ENCODE results near the gene P4HA1.
"Not testable (repeated sequence)": the region's sequence is repeated elsewhere in the genome, so short reads cannot be mapped to it uniquely, and the experiment has no call there.

P4HA1 gene

DNA sequence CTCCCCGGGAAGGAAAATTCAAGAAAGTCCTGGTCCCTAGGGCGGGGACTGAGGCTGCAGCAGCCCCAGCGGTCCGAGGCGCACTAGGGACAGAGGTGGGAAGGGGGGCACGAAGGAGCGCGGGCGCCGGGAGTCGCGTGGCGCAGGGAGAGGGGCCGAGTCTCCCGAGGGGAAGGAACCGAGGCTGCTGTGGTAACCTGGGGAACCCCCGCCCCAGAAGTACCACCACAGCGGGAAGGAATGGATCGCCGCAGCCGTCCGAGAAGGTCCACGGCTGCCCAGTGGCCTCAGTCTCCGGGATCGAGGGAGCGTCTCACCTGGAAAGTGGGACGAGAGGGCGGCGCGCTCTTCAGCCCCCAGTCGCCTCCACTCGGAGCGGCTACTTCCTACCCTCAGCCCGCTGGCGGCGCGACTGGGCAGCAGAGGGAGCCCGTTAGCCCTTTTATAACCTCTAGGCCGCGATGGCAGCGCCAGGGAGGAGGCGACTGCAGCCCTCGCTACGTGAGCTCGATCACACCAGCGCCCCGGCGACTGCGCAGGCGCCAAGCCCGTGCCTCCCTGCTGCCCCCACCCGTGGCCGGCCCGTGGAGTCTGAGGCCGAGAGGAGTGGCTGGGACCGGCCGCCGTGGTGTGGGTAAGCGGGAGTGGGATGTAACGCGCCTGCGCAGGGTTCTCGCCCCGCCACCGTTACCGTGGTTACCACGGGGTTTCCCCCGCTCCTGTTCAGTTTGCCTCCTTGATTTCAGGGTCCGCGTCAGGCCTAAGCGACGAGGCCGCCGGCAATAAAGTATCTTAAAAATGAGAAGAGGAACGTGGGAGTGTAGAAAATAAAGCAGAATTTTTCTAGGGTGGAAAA lies at the start of gene P4HA1:
Gene P4HA1, minus strand, starts transcription at position 418 of the 856 bp plus-strand sequence. CDS start 21,983 bp downstream, outside the sequence.
- DNase-seq (ENCODE audit: low spot score): peak; percentile 89

DNA sequence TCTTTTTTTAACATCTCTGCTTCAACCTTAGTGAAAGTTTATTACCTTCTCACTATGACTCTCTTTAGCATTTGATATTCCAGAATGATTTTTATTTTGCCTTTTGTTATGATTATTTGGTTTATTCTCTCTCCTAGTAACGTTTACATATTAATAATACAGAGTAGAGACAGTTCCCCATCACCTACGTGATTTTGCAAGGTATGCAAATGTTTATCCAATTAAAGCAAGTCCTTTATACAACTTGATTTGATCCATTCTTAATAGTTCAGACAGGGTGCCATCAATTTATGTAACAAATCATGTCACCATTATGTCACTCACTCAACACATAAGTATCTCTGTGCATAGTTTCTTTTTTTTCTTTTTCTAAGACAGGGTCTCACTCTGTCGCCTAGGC lies 44.9 kb upstream of the P4HA1 start:
- no peak for DNase-seq (ENCODE audit: low spot score)

DNA sequence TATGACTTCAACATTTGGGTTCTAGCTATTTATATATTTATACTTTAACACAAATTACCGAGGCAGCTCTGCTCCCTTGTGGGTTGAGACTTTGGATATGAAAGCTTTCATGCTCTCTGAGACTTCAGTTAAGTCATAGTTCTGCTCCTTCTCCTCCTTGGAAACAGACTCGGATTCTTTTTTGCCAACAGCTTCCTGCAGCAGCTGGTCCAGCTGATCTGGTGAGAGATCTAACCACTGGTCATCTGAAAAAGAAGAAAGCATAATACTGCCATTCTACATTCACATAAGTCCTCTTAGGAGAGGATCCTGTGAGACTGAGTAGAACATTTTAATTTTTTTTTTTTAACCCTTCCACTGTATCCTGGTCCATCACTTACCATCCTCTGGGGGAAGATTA lies 42.6 kb upstream of the P4HA1 start:
- DNase-seq (ENCODE audit: low spot score): no peak

DNA sequence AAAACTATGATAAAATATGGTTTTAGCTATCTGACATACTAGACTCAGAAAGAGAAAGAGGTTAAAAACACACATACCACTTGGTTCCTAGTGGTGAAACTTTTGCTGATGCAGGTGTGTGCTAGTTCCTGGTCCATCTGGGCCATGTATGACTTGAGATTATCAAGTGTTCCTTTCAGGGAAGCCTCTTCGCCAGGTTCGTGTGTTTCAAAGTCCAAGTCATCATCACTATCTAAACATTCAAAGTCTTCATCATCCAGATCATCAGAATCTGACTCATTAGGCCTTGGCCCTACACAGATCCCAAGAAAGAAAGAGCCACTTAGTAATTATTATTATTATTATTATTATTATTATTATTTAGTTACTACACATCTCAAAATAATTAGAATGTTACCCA lies 40.0 kb upstream of the P4HA1 start:
- no peak for DNase-seq (ENCODE audit: low spot score)

DNA sequence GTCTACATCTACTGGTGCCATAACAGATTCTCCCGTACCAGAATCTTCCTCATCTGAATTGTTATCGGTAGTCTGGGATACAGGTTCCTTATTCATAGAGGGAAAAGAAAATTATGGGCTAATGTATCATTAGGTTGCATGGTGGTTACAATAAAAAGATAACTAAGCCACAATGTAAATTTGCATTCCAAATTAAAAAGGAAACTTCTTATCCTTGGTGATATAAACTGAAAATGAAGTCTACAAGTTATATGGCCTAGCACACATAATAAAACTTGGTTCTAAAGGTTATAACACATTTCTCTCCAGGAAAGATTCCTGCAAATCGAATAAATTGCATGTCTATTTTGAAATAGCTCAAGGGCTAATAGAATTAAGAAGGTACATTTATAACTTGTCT lies 38.1 kb upstream of the P4HA1 start:
- no peak for DNase-seq (ENCODE audit: low spot score)

DNA sequence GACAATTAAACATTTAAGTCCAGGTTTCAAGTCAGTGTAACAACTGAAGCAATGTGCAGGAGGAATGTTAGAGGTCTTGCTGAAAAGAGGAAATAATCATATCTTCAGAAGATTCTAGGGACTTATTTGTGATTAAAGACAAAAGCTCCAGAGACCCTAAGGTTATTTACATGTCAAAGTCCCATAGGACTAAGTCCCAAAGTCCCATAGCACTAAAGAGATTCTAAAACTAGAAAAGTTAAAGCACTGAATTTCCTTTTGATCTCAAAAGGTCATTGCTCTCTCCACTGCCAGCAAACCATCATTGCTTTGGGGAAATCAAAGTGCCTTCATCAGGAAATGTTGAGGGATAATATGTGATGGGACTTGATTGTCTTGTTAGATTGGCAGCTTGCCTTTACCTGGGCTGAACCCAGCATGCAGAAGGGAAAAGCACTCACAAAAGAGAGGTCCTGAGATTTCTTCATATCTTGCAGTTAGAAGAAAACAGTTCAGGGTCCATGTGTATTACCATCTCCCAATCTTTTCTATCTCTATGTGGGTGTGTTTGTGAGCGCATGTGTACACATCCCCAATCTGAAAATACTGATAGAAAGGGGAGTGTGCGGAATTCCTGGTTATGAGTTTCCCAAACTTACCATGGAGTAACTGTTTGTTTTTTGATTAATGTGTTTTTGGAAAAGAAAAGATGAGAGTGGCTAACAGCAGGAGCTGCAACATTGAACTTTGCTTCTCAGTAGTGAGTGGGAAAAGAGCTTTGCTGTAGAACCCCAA lies 35.4 kb upstream of the P4HA1 start:
- peak; percentile 38 for DNase-seq (ENCODE audit: low spot score)

DNA sequence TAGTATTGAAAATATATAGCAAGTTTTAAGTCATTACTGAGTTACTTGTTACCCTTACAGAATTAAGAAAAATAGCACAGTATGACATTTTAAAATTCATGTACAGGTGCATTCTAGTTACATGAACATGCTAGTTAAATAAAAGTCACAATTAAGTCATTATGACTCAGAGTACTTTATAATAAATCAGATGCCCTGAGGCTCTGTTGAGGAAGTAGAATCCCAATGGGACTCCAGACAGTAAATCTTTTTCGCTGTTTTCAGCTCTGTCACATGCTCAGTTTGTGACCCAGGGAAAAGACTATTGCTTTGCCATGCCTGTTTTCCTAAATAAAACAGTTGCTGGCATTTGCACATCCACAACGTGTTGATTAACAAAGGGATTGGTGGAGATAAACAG lies 34.6 kb upstream of the P4HA1 start:
- DNase-seq (ENCODE audit: low spot score): no peak

DNA sequence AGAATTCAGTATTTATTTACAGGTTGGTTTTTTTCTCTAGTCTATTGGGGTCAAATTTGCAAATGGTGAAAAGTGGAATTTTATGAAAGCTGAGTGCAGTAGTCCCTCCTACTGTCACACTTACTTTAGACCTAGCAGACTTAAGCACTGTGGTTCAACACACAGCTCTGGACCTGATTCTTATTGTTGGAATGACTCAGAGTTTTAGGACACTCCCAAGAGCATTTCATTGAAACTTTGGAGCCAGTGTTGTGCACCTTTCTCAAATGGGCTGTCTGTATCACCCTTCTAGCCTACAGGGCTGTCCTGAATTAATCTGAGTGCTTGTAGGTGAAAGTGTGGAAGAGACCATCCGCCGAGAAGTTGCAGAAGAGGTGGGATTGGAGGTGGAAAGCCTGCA lies 29.7 kb upstream of the P4HA1 start:
- DNase-seq (ENCODE audit: low spot score): no peak

DNA sequence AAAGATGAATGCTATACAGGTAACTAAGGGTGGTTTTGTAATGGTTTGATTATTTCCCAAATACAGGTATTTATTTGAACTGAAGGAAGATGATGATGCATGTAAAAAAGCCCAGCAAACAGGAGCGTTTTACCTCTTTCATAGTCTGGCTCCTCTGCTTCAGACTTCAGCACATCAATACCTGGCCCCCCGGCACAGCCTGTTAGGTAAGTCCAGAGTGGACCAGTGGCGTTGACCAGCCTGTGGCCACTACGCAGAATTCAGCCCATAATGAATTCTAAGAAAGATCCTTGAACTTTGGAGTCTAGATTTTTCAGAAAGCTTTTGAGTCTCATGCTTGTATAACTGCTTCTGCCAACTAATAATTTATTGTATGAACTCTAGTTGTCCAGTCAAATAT lies 23.3 kb upstream of the P4HA1 start:
- DNase-seq (ENCODE audit: low spot score): no peak

DNA sequence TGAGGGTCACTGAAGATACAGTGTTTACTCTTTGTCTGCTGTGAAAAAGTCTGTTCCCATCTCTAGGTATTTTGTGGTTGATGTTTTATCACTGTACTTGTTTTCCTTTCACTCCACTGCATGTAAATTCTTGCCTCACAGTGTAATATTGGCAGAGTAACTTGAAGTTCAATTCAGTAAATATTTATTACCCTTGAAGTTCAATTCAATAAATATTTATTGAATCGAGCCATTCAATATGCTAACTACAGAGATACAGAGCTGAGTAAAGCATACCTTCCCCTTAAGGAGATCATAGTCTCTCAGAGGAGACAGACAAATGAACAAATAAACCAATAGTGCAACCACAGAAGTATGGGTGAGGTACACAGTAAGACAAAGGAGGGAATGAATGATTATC lies 22.8 kb upstream of the P4HA1 start:
- DNase-seq (ENCODE audit: low spot score): no peak

DNA sequence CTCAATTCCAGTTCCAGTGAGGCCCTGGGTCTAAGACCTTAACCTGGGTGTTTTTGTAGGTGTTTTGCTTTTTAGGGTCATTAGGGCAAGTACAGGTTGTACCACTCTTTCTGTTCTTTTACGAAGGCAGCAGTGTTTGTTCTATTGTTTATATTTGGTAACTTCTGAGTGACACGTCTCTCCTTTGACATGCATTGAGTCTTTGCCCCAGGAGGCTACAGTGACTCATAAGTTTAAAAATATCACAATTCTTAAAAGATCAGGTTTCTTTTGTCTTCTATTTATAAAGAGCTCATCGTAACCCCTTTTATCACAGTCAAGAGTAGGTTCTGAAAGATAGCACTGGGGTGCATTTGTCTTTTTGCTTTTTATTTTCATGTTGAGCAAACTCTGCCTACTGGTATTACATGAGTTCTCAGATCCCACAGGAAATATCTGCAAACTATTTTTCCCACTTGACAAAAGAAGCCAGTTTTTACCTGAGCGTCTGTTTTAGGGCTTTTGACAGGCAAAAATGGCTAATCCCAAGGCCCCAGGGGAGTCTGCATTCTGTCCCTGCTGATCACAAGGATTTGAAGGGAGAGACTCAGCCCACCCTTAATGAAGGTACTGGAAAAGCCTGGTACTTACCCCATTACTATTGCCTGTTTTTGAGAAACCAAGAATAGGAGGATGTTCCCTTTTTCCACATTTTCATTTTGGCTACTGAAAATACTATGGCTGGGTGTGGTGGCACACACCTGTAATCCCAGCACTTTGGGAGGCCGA lies 21.5 kb upstream of the P4HA1 start:
- DNase-seq (ENCODE audit: low spot score): no peak

DNA sequence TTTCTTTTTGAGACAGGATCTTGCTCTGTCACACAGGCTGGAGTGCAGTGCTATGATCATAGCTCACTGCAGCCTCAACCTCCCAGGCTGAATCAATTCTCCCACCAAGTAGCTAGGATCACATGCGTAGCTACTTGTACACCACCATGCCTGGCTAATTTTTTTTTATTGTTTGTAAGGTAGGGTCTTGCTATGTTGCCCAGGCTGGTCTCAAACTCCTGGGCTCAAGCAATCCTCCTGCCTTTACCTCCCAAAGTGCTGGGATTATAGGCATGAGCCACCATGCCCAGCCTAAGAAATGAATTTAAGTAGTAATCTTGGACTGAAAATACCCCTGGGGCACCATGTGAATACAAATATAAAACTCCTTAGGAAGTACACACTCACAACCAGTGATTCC lies 19.4 kb upstream of the P4HA1 start:
- DNase-seq (ENCODE audit: low spot score): no peak

DNA sequence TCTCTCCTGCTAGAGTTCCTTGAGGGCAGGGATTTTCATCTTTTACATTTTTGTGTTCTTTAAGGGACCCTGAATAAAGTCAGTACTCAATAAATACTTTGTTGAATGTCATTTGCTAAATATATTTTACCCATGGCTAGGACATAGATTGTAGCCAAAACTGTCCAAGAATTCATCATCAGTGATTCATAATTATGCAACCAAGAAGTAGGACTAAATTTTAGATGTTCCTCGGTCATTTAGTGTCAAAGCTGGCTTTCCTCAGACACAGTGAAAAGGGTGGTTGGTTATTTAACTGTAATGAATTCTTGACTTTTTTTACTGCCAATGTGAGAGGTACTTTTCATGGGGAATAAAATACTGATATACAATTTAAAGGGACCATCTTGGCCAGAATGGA lies 16.9 kb upstream of the P4HA1 start:
- DNase-seq (ENCODE audit: low spot score): no peak

DNA sequence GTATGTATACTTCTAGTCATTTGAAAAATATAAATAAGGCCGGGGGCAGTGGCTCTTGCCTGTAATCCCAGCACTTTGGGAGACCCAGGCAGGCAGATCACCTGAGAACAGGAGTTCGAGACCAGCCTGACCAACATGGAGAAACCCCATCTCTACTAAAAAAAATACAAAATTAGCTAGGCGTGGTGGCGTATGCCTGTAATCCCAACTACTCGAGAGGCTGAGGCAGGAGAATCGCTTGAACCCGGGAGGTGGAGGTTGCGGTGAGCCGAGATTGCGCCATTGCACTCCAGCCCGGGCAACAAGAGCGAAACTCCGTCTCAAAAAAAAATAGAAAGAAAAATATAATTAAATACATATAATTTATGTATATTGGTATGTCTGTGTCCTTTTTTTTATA lies 15.4 kb upstream of the P4HA1 start:
- DNase-seq (ENCODE audit: low spot score): not testable (repeated sequence)

DNA sequence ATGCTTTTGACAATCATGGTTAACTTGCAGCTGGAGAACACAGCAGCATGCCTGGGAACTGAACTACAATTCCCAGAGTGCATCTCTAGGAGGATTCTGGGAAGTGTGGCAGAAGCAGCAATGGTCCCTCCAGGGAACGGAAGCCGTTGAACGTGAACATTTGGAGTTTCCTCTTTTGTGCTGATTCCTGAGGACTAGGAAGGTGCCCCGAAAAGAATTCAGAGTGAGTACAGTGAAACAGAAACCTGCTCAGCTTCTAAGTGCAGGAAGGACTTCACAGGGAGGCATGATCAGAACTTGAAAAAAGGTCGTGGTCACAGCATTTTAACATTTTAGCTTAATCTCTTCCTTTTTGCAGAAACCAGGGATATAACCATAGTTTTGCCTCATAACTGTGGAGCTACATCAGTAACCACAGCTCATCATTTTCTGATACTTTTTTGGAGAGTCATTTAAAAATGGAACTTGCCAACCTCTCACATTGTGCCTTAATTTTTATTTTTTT lies 13.7 kb upstream of the P4HA1 start, which contains the start of gene NUDT13:
Gene NUDT13, plus strand, starts transcription at position 111 of the 505 bp plus-strand sequence. CDS start 3,911 bp downstream, outside the sequence.
- DNase-seq (ENCODE audit: low spot score): peak; percentile 52

DNA sequence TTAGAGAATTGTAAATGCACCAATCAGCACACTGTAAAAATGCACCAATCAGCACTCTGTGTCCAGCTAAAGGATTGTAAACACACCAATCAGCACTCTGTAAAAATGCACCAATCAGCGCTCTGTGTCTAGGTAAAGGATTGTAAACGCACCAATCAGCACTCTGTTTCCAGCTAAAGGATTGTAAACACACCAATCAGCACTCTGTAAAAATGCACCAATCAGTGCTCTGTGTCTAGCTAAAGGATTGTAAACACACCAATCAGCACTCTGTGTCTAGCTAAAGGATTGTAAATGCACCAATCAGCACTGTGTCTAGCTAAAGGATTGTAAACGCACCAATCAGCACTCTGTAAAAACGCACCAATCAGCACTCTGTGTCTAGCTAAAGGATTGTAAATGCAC lies 12.6 kb upstream of the P4HA1 start:
- DNase-seq (ENCODE audit: low spot score): not testable (repeated sequence)

DNA sequence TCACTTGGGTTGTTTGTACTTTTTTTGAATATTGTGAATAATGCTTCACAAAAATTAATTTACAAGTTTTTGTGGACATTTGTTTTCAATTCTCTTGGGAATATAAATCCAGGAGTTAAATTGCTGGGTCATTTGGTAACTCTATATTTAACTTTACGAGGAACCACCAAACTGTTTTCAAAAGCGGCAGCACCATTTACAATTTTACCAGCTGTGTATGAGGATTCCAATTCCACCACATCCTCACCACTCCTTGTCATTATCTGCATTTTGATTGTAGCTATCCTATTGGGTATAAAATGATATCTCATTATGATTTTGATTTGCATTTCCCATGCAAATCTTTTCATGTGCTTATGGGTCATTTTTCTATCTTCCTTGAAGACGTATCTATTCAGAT lies 9.6 kb upstream of the P4HA1 start:
- DNase-seq (ENCODE audit: low spot score): no peak

DNA sequence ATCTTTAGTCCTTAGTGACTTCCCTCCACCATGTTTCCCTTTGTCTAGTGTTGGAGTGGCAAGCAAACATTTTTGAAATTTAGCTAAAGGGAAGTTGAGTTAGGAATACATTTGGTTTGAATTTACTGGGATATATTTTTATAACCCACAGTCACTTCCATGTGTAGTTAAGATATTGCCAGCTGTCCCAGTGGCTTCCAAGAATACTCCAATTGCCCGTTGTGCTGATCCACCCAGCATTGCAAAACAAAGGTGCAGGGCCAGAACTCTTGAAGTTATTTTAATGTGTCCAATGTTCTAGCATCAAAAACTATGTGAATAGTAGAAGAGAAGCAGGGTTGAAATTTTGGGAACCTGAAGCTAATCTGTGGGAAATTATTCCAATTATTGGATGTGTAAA lies 2.5 kb upstream of the P4HA1 start:
- DNase-seq (ENCODE audit: low spot score): no peak

DNA sequence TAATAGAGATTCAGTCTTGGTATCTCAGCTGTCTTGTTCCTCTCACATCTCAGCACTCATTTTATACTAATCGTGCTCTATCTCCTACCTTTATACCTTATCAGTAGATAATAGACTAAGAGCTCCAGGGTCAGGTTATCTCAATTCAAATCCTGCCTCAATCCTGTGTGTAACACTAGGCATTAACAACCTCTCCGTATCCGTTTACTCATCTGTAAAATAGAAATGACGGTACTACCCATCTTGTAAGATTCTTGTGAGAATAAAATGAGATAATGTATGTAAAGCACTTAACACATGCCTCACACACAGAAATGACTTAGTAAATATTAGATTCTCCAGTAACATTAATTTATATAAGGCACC lies 622 bp upstream of the P4HA1 start:
- DNase-seq (ENCODE audit: low spot score): no peak

DNA sequence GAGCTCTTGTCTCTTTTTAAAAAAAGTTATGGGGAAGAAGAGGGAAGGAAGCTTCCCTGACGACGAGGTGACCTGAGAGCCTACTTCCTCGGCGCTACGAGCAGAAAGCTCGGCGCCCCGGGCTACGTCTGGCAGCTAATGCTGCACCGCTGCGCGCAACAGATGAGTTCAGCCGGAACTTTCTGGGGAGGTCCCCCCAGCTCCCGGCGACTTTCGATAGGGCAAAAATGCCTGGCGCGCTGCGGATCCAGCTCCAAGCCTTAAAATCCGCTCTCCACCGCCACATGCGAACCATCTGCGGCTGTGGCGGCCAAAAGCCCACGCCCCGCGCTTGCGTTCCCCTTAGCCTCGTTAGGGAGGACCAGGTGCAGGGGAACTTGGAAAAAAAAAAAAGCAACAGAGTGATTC lies 621 bp downstream of the P4HA1 start:
- DNase-seq (ENCODE audit: low spot score): no peak

DNA sequence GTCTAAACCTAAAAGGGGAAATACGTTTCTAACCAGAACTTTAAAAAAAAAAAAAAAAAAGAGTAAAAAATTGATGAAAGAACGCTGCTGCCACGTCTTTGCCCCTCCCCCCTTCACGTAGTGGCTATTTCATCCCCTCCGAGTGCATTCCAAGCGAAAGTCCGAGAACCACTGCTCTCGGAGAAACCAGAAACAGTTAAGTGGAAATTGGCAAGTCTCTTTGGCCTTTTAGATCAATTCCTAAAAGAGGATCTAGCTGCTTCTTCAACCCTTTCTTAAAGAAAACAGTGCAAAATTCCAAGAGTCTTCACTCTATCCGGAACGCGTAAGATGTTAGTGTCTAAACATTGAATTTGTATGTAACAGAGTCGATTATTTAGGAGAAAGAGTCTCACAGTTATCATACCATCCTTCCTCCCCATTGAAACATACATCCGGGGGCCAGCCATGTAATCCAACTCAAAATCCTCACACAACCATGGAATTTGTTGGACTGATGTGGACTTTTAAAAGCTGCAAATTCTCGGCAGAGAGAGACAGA lies 1.1 kb downstream of the P4HA1 start:
- peak; percentile 34 for DNase-seq (ENCODE audit: low spot score)

DNA sequence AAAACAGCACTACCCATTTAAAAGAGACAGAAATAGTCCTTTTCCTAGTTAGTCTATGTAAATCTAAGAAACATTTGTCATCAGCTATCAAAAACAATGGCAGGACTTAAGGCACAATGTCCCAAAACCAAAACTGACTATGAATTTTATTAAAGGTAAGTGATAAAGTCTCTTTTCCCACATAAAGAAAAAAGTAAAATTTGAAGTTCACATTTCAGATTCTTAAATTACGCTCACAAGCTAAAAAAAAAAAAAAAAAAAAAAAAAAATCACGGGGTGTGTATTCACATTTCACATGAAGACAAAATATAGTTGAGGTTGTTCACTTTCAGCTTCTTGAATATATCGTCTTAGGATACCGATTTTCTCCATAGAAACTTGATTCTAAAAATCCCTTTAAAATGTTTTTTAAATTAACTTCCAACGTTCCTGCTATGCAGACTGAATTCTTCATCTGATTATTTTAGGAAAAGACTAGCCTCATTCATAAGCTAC lies 1.6 kb downstream of the P4HA1 start:
- no peak for DNase-seq (ENCODE audit: low spot score)

Measured in HuH-7 (cell line).